Measurements from ENCODE around the gene TBL1X.

Gene TBL1X

GRCh38 chrX:9466124-9466495 lies 1.3 kb downstream of the TBL1X start:
- peak overlapping the region; percentile 90 for H3K4me2 ChIP-seq (ENCODE audit: low read length)
- H3K27ac ChIP-seq (ENCODE audit: low read length) = no peak overlapping the region
- peak overlapping the region; percentile 93 for H3K4me3 ChIP-seq (ENCODE audit: low read length)
- no peak overlapping the region for H2AFZ ChIP-seq (ENCODE audit: low read depth, low read length)
- no peak for TF ChIP-seq CTCF (IDR thresholded peaks at IDR 0.05; ENCODE audit: low read depth, low read length)
- TF ChIP-seq EZH2phosphoT487 (IDR thresholded peaks at IDR 0.05; ENCODE audit: low read depth) = no peak
- H3K27me3 ChIP-seq (ENCODE audit: low read depth, low read length) = no peaks in the 10 kb centered on the region
- H3K4me1 ChIP-seq (ENCODE audit: low read length) = peaks cover 31% of the 10 kb centered on the region
- peaks cover 10% of the 10 kb centered on the region for H3K36me3 ChIP-seq (replicated peaks; ENCODE audit: low read depth, low read length)
- H3K79me2 ChIP-seq (ENCODE audit: low read length) = peaks cover 40% of the 10 kb centered on the region
- peak overlapping the region; percentile 74 for H3K9ac ChIP-seq (ENCODE audit: low read length)
- peaks cover 27% of the 10 kb centered on the region; the same call in 1 of the 2 replicates for H4K20me1 ChIP-seq (ENCODE audit: insufficient read depth, low read length)
- H3K9me3 ChIP-seq (ENCODE audit: insufficient read depth, low read length) = no peaks in the 10 kb centered on the region

- Histone ChIP-seq H3K4me3 (ENCODE audit: low read length) (peak overlapping the region; percentile 93), H3K27ac (ENCODE audit: low read length) (no peak overlapping the region), H3K4me2 (ENCODE audit: low read length) (peak overlapping the region; percentile 90), H3K9me3 (ENCODE audit: insufficient read depth, low read length) (no peaks in the 10 kb centered on the region), H3K9ac (ENCODE audit: low read length) (peak overlapping the region; percentile 74), H3K36me3 (replicated peaks; ENCODE audit: low read depth, low read length) (peaks cover 10% of the 10 kb centered on the region), H3K27me3 (ENCODE audit: low read depth, low read length) (no peaks in the 10 kb centered on the region), H4K20me1 (ENCODE audit: insufficient read depth, low read length) (peaks cover 29% of the 10 kb centered on the region; the same call in 1 of the 2 replicates), H2AFZ (ENCODE audit: low read depth, low read length) (no peak overlapping the region), H3K79me2 (ENCODE audit: low read length) (peaks cover 46% of the 10 kb centered on the region), H3K4me1 (ENCODE audit: low read length) (peaks cover 31% of the 10 kb centered on the region)
- TF ChIP-seq CTCF (IDR thresholded peaks at IDR 0.05; ENCODE audit: low read depth, low read length) (no peak), EZH2phosphoT487 (IDR thresholded peaks at IDR 0.05; ENCODE audit: low read depth) (no peak)
Observed at GRCh38 chrX:9466736-9467135, 1.9 kb downstream of the TBL1X start.

GRCh38 chrX:9467146-9467545 lies 2.3 kb downstream of the TBL1X start:
- H3K9me3 ChIP-seq (ENCODE audit: insufficient read depth, low read length) = no peaks in the 10 kb centered on the region
- H4K20me1 ChIP-seq (ENCODE audit: insufficient read depth, low read length) = peaks cover 29% of the 10 kb centered on the region; the same call in 1 of the 2 replicates
- peaks cover 50% of the 10 kb centered on the region for H3K79me2 ChIP-seq (ENCODE audit: low read length)
- H3K4me2 ChIP-seq (ENCODE audit: low read length) = peak overlapping the region; percentile 90
- H2AFZ ChIP-seq (ENCODE audit: low read depth, low read length) = no peak overlapping the region
- TF ChIP-seq CTCF (IDR thresholded peaks at IDR 0.05; ENCODE audit: low read depth, low read length) = no peak
- no peak overlapping the region for H3K27ac ChIP-seq (ENCODE audit: low read length)
- H3K27me3 ChIP-seq (ENCODE audit: low read depth, low read length) = no peaks in the 10 kb centered on the region
- H3K9ac ChIP-seq (ENCODE audit: low read length) = no peak overlapping the region
- H3K36me3 ChIP-seq (replicated peaks; ENCODE audit: low read depth, low read length) = peaks cover 10% of the 10 kb centered on the region
- H3K4me1 ChIP-seq (ENCODE audit: low read length) = peaks cover 27% of the 10 kb centered on the region
- peak overlapping the region; percentile 93; the same call in 1 of the 2 replicates for H3K4me3 ChIP-seq (ENCODE audit: low read length)

- no peak overlapping the region for H3K4me2 ChIP-seq (ENCODE audit: low read length)
- TF ChIP-seq EZH2phosphoT487 (IDR thresholded peaks at IDR 0.05; ENCODE audit: low read depth) = no peak
- no peak for TF ChIP-seq CTCF (IDR thresholded peaks at IDR 0.05; ENCODE audit: low read depth, low read length)
Observed at GRCh38 chrX:9467751-9468150, 2.9 kb downstream of the TBL1X start.

More at GRCh38 chrX:9467751-9468150, 2.9 kb downstream of the TBL1X start:
- H3K4me1 ChIP-seq (ENCODE audit: low read length) = peaks cover 21% of the 10 kb centered on the region
- peaks cover 10% of the 10 kb centered on the region for H3K36me3 ChIP-seq (replicated peaks; ENCODE audit: low read depth, low read length)
- H2AFZ ChIP-seq (ENCODE audit: low read depth, low read length) = no peak overlapping the region
- no peak overlapping the region for H3K4me3 ChIP-seq (ENCODE audit: low read length)
- peaks cover 50% of the 10 kb centered on the region for H3K79me2 ChIP-seq (ENCODE audit: low read length)
- H4K20me1 ChIP-seq (ENCODE audit: insufficient read depth, low read length) = peaks cover 29% of the 10 kb centered on the region; the same call in 1 of the 2 replicates
- no peak overlapping the region for H3K27ac ChIP-seq (ENCODE audit: low read length)
- no peaks in the 10 kb centered on the region for H3K9me3 ChIP-seq (ENCODE audit: insufficient read depth, low read length)
- H3K27me3 ChIP-seq (ENCODE audit: low read depth, low read length) = no peaks in the 10 kb centered on the region
- no peak overlapping the region for H3K9ac ChIP-seq (ENCODE audit: low read length)
